GM12864 (cell line): ENCODE results near the gene NFKBIB.

Source experiments
- DNase-seq: peaks from one replicate; pipeline ENCODE4 v3.0.0-alpha.2; 2011; ENCODE audit warnings: low read depth
- H3K4me3 ChIP-seq: 2 replicates; pipeline ENCODE4 v1.5.1; 2011; ENCODE audit warnings: mild to moderate bottlenecking, low read depth, low read length, control low read depth
- CTCF ChIP-seq: IDR thresholded peaks from 2 replicates; pipeline ENCODE4 v1.5.1; 2011; ENCODE audit warnings: low read depth, mild to moderate bottlenecking, moderate library complexity, low read length, control low read depth, inconsistent platforms; ENCODE audit errors: missing control alignments

NFKBIB gene

GRCh38 chr19:38922482-38922881 lies 22.7 kb downstream of the NFKBIB start:
- no peak overlapping the region for H3K4me3 ChIP-seq
- DNase-seq = no peak
- no peak for TF ChIP-seq CTCF

- no peak overlapping the region for H3K4me3 ChIP-seq
- no peak for DNase-seq
- TF ChIP-seq CTCF = no peak
Observed at GRCh38 chr19:38924388-38924787, 24.6 kb downstream of the NFKBIB start.

DNA sequence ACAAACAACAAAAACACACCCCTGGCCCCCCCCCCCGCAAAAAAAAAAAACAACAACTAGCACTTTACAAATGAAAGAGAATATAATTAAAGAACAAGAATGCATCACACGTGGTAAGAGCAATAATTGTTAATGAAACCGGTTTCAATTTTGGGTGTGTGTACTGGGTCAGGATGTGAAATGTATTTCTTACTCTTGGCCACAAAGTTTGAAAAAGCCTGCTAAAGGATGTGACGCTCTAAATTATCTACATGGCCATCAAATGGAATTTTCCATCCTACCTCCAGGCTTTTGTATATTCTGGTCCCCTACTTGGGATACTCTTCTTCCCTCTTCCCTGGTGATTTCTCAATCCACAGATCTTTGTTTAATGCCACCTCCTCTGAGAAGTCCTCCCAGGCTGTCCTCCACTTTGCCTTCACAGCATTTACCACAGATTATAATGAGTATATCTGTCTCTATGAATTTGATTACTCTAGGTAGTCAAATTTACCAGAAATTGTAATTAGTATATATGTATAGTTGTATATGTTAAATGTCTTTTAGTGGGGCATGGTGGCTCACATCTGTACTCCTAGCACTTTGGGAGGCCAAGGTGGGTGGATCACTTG lies 28.7 kb downstream of the NFKBIB start:
- TF ChIP-seq CTCF = no peak
- no peak for DNase-seq
- H3K4me3 ChIP-seq = no peak overlapping the region

GRCh38 chr19:38929929-38930775 lies 30.4 kb downstream of the NFKBIB start, which contains the start of gene SARS2:
Gene SARS2, minus strand, starts transcription at chr19:38930763. Its CDS starts 27 bp downstream, at chr19:38930736.
- peak within 1 kb of the TSS; percentile 96 for H3K4me3 ChIP-seq
- peak; percentile 83 for DNase-seq
- TF ChIP-seq CTCF = peak; percentile 96

DNA sequence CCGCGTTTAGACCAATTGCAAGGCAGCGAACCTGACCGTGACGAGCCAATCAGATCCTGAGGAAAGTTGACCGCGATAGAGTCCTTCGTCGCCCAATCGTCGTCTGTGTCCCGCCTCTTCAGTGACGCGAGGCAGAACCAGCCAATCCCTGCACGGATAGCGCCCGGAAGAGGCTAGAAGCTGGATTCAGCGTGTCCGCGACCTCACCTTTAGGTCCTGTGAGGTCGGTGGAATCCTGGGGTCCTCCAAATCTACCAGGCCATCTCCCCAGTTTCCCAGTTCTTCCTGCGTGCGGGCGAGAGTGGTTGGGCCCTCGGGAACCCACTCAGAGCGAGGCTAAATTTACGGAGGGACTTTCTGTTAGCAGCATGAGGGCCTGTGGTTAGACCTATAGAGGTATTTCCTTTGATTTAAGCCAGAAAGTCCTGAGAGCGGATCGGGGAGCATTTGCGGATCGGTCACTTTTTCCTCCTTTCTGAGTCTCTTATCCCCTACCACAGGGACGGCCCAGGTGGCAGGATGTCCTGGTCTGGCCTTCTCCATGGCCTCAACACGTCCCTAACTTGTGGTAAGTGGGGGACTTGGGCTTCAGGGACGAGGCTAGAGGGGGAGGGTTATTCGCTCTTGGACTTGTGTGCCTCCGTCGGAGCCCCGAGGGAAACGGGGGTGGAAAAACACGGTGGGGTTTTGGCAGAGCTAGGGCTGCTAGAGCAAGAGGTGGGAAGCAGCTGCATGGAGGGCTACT lies 31.2 kb downstream of the NFKBIB start, which contains the start of gene MRPS12:
MRPS12 (plus strand) TSS at position 169 of the 745 bp plus-strand sequence; CDS start at position 520, 351 bp downstream.
- TF ChIP-seq CTCF = no peak
- peak within 1 kb of the TSS; percentile 96 for H3K4me3 ChIP-seq
- peak; percentile 100 for DNase-seq

DNA sequence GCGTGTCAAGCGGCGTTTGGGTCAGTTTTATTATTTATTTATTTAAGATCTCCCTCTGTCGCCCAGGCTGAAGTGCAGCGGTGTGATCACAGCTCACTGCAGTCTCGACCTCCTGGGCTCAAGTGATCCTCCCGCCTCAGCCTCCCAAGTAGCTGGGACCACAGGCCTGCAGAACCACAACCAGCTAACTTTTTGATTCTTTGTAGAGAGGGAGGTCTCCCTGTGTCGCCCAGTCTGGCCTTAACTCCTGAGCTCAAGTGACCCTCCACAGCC lies 31.7 kb downstream of the NFKBIB start:
- no peak for TF ChIP-seq CTCF
- H3K4me3 ChIP-seq = peak overlapping the region; percentile 96
- no peak for DNase-seq
